Stimulated activated effector memory CD8-positive, alpha-beta T cell treated with anti-CD3 and anti-CD28 coated beads, Interleukin-12 subunit alpha, Interleukin-12 subunit beta, amount 100 ng/mL, for 72 hours (primary cell): ENCODE data around the gene KRT20.
"Not testable (repeated sequence)": the region's sequence is repeated elsewhere in the genome, so short reads cannot be mapped to it uniquely, and the experiment has no call there.

ENCODE experiments used
- ATAC-seq: fragments of 150-1000 bp; cut with Tn5 transposase; 2 replicates; pipeline ENCODE4 v1.10.0; 2021
- DNase-seq, 2 donors: peaks; one replicate each; pipeline ENCODE4 v3.0.0; 2021 to 2022; ENCODE audit warnings: low spot score in 2 of 2
- H3K27ac Mint-ChIP-seq: one replicate; pipeline ENCODE4 v1.8.0; 2022; ENCODE audit warnings: mild to moderate bottlenecking, mixed read lengths
- H3K36me3 Mint-ChIP-seq: one replicate; pipeline ENCODE4 v1.8.0; 2022; ENCODE audit warnings: mild to moderate bottlenecking, mixed read lengths
- H3K4me1 Mint-ChIP-seq: one replicate; pipeline ENCODE4 v1.8.0; 2022; ENCODE audit warnings: mixed read lengths
- H3K4me3 Mint-ChIP-seq: one replicate; pipeline ENCODE4 v1.8.0; 2022; ENCODE audit warnings: mild to moderate bottlenecking, mixed read lengths
- H3K9me3 Mint-ChIP-seq: one replicate; pipeline ENCODE4 v1.8.0; 2022; ENCODE audit warnings: mixed read lengths

The KRT20 gene, protein sequence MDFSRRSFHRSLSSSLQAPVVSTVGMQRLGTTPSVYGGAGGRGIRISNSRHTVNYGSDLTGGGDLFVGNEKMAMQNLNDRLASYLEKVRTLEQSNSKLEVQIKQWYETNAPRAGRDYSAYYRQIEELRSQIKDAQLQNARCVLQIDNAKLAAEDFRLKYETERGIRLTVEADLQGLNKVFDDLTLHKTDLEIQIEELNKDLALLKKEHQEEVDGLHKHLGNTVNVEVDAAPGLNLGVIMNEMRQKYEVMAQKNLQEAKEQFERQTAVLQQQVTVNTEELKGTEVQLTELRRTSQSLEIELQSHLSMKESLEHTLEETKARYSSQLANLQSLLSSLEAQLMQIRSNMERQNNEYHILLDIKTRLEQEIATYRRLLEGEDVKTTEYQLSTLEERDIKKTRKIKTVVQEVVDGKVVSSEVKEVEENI

DNA sequence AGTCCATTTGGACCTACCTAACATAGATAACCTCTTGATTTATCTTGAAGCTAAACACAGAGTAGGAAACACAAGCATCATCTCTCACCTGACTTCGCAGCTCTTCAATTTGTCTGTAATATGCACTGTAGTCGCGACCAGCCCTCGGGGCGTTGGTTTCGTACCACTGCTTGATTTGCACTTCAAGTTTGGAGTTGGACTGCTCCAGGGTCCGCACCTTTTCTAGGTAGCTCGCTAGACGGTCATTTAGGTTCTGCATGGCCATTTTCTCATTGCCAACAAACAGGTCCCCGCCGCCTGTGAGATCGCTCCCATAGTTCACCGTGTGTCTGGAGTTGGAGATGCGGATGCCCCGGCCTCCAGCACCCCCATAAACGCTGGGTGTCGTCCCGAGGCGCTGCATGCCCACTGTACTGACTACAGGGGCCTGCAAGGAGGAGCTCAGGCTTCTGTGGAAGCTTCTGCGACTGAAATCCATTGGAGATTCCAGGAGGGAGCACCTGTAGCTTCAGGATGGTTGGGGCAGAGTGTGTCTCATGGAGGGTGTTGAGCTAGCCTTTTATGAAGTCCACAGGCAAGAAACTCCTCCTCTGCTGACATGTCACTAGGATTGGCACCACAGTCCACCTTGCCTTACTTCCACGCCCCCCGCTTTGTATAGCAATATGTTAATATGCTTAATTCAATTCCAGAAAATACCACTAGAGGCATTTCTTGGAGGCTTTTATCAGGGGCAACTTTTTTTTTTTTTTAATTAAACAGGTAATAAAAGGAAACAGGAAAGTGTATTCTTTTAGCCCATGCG lies at the start of gene KRT20:
KRT20 (minus strand) TSS at position 535 of the 805 bp plus-strand sequence; CDS start at position 478, 57 bp downstream.
- no peak for ATAC-seq
- Mint-ChIP-seq H3K27ac (no peak within 1 kb of the TSS), H3K9me3 (no peaks in the 10 kb centered on the region), H3K36me3 (no peaks in the 10 kb centered on the region), H3K4me3 (no peak within 1 kb of the TSS), H3K4me1 (no peaks in the 10 kb centered on the region)
- no peak for DNase-seq

DNA sequence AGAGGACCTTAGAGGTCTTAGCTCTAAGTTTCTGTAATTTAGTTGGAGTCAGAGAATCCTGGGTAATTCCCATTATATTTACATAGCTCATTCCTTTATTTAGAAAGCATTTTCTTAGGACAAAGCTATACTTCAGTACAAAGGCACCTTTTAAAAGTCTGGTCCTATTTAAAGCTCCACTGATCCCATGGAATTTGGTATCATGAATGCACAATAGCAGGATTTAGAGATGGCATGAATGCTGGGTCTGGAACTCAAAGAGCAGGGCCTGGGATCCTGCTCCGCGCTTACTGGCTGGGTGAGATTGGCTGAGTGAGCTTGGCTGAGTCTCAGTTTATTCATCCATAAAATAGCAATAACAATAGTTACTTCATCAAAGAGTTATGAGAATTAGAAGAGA lies 47.6 kb upstream of the KRT20 start:
- H3K4me3 Mint-ChIP-seq = no peak overlapping the region
- H3K9me3 Mint-ChIP-seq = no peaks in the 10 kb centered on the region
- peaks cover 11% of the 10 kb centered on the region for H3K4me1 Mint-ChIP-seq
- H3K36me3 Mint-ChIP-seq = no peaks in the 10 kb centered on the region
- no peak for ATAC-seq
- H3K27ac Mint-ChIP-seq = no peak overlapping the region
- DNase-seq = no peak

DNA sequence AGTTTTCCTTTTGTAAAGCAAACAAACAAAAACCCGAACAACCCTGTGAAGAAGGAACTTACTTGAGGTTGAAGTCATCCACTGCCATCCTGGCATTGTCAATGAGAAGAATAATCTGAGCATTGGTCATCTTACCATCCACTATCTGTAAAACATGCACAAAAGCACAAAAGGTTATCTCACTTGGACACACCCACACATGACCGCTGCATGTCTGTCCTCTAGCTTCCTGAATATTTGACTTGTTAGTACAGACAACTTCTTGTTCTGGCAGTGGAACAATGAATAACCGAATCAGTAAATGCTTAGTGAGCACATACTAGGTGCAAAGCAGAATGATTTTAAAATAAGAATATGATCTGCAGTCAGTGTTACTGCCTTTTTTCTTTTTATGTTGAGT lies 46.3 kb upstream of the KRT20 start:
- no peak for DNase-seq
- no peaks in the 10 kb centered on the region for H3K36me3 Mint-ChIP-seq
- no peak overlapping the region for H3K4me3 Mint-ChIP-seq
- no peaks in the 10 kb centered on the region for H3K9me3 Mint-ChIP-seq
- H3K4me1 Mint-ChIP-seq = no peaks in the 10 kb centered on the region
- H3K27ac Mint-ChIP-seq = no peak overlapping the region
- ATAC-seq = no peak

DNA sequence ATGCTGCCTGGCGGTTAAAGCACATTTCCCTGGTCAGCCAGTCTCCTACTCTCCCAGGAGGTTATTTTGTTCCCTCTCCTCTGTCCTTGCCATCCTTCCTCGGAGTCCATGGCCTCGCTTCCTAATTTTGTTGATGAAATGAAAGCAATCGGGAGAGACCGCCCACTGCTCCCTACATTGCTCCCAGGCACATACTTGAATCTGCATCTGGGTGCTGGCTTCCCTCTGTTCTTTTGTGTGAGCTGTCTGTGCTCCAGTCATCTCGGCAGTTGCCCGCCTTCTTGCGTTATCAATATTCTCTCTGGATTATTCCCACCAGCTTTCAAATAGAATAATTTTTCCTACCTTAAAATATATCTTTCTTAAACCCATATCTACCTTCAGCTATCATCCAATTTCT lies 41.3 kb upstream of the KRT20 start:
- Mint-ChIP-seq H3K27ac (no peak overlapping the region), H3K36me3 (no peaks in the 10 kb centered on the region), H3K4me3 (no peak overlapping the region), H3K4me1 (no peaks in the 10 kb centered on the region), H3K9me3 (no peaks in the 10 kb centered on the region)
- no peak for ATAC-seq
- DNase-seq = no peak

DNA sequence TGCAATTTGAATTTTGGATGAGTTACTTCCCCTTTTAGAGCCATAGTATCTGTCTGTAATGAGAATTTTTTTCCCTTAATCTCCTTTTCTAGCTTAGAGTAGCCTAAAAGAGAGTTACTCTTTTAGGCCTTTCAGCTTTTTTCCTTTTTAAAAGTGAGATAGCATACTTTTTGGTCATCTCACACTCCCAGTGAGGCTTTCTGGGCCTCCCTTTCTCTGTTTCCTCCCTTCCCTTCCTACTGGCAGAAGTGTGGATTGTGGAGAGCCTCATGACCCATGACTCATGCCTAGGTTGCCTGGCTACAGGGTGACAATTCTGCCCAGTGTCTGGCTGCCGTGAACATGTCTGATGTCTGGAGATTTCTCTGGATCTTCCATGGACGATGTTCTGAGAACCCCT lies 37.2 kb upstream of the KRT20 start:
- Mint-ChIP-seq H3K4me3 (no peak overlapping the region), H3K27ac (no peak overlapping the region), H3K36me3 (no peaks in the 10 kb centered on the region), H3K9me3 (no peaks in the 10 kb centered on the region), H3K4me1 (no peaks in the 10 kb centered on the region)
- no peak for DNase-seq
- no peak for ATAC-seq

DNA sequence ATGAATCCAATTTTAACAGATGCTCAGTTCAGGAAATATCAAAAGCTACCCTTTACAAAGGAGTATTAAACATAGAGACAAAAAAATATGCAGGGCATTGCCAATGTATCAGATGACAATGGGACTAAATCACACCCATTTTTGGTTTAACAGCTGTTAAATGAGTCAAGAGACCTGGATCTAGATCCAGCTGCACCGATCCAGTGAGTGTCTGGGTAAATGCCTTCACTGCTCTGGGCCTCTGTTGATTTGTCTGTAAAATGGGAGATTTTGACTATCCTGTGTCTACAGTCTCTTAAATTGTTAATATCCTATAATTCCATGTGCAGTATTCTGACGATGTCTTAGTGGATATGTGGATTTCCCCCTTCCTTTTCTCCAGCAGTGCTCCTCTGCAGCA lies 36.0 kb upstream of the KRT20 start:
- Mint-ChIP-seq H3K4me1 (no peaks in the 10 kb centered on the region), H3K9me3 (no peaks in the 10 kb centered on the region), H3K27ac (no peak overlapping the region), H3K4me3 (no peak overlapping the region), H3K36me3 (no peaks in the 10 kb centered on the region)
- ATAC-seq (no peak), DNase-seq (no peak)

DNA sequence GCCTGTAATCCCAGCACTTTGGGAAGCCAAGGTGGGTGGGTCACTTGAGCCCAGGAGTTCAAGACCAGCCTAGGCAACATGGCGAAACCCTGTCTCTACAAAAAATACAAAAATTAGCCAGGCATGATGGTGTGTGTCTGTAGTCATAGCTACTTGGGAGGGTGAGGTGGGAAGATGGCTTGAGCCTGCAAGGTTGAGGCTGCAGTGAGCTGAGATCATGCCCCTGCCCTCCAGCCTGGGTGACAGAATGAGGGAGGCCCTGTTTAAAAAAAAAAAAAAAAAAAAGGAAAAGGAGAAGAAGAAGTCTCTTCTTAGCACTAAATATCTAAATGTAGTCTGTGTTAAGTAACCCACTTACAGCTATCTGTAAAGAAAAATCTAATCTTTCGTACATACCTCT lies 32.1 kb upstream of the KRT20 start:
- H3K27ac Mint-ChIP-seq, ATAC-seq, H3K4me3 Mint-ChIP-seq, H3K9me3 Mint-ChIP-seq, DNase-seq, H3K36me3 Mint-ChIP-seq, H3K4me1 Mint-ChIP-seq: not testable (repeated sequence)

DNA sequence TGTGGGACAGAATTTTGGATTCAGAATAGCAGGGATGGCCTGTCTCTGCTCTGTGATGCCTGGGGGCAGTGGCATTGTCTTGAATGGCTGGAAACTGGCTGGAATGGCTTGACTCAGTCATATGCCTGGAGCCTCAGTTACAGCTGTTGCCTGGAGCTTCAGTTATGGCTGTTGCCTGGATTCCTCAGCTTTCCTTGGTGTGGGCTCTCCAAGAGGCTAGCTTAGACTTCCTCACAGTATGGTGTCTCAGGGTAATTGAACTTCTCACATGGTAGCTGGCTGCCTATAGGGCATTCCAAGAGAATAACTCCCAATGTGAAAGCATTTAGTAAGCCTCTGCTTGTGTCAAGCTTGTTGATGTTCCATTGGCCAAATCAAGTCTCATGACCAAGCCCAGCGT lies 31.3 kb upstream of the KRT20 start:
- no peak for DNase-seq
- Mint-ChIP-seq H3K36me3 (no peaks in the 10 kb centered on the region), H3K27ac (no peak overlapping the region), H3K4me1 (no peaks in the 10 kb centered on the region), H3K9me3 (no peaks in the 10 kb centered on the region), H3K4me3 (no peak overlapping the region)
- ATAC-seq = no peak

DNA sequence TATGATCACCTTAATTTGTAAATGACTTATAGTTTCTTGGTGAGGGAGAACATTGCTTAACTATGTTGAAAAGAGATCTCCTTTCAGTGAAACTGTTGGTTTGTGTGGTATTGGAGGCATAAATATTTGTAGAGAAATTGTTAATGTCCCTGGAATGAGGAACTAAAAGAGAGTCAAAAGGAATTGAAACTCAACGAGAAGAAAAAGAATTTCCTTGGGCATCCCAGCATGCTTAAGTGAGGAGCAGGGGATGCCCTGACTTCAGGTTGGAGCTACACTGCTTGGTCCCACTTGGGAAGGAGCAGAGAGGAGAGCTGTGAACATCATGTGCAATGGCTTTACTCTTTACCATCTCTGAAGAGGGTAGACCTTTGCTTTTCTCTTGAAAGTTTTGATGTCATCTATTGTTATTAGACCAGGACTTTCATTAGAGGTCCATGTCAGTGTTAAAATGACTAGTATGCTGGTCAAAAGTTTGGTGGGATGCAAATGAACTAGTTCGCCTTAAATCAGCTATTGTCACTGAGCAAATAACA lies 30.7 kb upstream of the KRT20 start:
- no peaks in the 10 kb centered on the region for H3K9me3 Mint-ChIP-seq
- DNase-seq = no peak
- H3K27ac Mint-ChIP-seq = no peak overlapping the region
- H3K4me1 Mint-ChIP-seq = no peaks in the 10 kb centered on the region
- no peaks in the 10 kb centered on the region for H3K36me3 Mint-ChIP-seq
- ATAC-seq = no peak
- no peak overlapping the region for H3K4me3 Mint-ChIP-seq

DNA sequence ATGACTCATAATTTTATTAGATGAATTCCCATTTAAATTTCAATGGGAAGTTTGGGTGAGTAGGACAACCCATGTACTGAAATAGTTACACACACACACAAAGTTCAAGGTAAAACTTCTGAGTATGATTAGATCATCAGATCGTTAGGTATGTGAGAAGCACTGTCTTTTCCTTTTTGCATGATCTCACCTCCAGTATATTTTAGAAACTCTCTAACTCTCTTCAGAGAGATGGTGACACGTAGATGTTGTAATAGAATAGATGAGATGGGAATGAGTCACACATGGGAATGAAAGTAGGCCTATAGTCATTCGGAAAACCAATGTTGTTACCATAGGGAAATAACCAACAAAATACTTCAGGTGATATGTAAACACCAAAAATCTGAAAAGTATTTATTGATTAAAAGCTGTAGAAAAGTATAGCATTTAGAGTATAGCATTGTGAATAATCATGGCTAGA lies 30.2 kb upstream of the KRT20 start:
- no peaks in the 10 kb centered on the region for H3K9me3 Mint-ChIP-seq
- H3K4me3 Mint-ChIP-seq = no peak overlapping the region
- no peaks in the 10 kb centered on the region for H3K4me1 Mint-ChIP-seq
- H3K27ac Mint-ChIP-seq = no peak overlapping the region
- DNase-seq (no peak), ATAC-seq (peak; percentile 94)
- no peaks in the 10 kb centered on the region for H3K36me3 Mint-ChIP-seq

DNA sequence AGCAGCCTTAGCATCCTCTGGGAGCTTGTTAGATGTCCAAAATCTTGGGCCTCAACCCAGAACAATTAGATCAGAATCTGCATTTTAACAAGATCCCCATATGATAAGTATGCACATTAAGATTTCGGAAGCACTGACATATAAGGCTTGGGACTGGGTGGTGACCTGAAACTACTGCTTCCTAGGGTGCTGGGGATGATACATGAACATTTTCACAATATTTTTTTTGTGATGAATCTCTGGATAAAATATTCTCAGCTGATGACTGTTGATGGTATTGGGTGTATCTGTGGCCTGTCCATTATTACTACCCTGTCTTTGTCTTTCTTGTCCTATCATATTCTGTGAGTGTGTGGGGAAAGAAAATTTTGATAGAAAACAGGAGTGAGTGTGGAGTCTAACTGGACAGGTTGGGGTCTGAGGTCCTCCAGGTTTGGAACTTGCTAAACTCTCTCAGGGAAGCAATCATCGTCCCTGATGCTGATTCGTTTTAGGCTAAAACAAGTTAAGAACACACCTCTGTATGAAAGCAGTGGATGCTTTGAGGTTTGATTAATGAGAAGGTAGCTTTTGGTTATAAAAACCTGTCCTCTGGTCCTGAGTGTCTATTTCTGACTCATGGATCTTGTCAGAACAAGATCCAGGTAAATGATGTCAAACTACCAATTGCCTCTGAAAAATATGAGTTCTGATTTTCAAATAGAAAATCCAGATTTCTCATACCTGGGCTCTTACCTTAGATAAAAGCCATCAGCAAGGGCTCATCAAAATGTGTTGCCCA lies 29.2 kb upstream of the KRT20 start:
- ATAC-seq = no peak
- no peaks in the 10 kb centered on the region for H3K9me3 Mint-ChIP-seq
- no peaks in the 10 kb centered on the region for H3K36me3 Mint-ChIP-seq
- H3K4me1 Mint-ChIP-seq = no peaks in the 10 kb centered on the region
- H3K4me3 Mint-ChIP-seq = no peak overlapping the region
- DNase-seq = no peak
- no peak overlapping the region for H3K27ac Mint-ChIP-seq

DNA sequence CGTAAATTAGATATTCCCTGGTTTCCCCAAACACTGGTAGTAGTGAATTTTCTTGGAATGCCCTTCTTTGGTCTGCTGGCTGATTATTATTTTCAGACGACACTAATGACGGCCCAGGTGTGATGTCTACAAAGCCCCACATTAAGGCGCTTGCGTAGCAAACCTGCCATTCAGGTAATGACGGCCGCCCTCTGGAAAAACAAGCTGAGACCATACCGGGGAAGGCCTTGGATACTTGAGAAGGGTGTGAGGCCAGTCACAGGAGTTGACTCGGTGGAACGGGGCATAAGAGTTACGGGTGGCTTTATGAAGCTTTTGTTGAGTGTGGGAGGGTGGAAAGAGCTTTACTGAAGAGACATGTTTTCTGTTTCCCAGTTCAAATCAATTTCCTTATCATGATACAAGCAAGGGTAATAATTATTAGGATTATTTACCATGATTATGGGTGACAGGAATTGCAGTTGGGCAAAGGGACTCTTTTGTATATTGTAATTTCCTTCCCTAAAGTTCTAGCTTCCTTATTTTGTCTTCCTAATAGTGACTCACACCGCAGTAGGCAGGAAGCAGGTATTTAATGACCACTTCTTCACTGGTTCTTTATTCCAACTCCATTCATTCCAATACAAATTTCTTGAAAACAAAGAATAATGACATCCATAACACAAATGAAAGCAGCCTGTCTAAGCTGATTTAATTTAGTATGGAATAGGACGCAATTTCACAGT lies 27.6 kb upstream of the KRT20 start:
- no peaks in the 10 kb centered on the region for H3K36me3 Mint-ChIP-seq
- DNase-seq (no peak), ATAC-seq (no peak)

DNA sequence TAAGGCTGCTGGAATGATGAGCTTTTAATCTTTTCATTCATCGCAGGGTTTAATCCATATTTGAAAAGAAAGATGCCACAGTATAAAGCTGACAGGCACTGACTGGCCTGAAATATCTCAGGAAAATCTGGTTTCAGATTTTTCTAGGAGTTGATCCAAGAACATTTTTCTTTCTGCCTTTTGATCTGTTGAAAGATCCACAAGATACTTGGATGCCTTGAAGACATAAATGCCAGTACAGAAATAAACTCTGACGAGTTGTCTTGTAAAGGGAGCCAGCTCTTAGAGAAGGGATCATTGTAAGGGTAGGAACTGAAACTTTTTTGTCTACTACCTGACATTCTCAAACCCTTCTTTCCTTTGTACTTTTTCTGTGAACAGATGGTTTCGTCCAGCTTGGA lies 25.4 kb upstream of the KRT20 start:
- Mint-ChIP-seq H3K27ac (no peak overlapping the region), H3K4me1 (no peaks in the 10 kb centered on the region), H3K4me3 (no peak overlapping the region), H3K9me3 (no peaks in the 10 kb centered on the region), H3K36me3 (no peaks in the 10 kb centered on the region)
- no peak for DNase-seq
- ATAC-seq = no peak

More for the DNA sequence above, 27.6 kb upstream of the KRT20 start:
- no peak overlapping the region for H3K4me3 Mint-ChIP-seq
- no peaks in the 10 kb centered on the region for H3K9me3 Mint-ChIP-seq
- H3K4me1 Mint-ChIP-seq = no peaks in the 10 kb centered on the region
- no peak overlapping the region for H3K27ac Mint-ChIP-seq

DNA sequence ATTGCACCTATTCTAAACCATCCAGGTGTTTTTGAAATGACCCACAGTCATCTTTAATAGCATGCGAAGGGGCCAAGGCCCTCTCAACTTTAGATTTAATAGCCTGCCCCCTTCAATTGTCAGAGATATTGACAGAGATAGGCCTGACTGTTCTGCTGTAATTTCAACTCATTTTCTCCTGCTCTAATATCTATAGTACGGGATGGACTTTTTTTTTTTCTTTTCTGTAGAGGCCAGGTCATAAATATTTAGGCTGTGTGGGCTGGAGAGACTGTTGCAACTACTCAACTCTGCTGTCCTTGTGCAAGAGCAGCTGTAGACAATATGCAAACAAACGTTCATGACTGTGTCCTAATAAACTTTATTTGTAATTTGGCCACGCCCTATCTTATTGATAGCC lies 24.7 kb upstream of the KRT20 start:
- H3K4me3 Mint-ChIP-seq = no peak overlapping the region
- H3K27ac Mint-ChIP-seq = no peak overlapping the region
- H3K36me3 Mint-ChIP-seq = no peaks in the 10 kb centered on the region
- H3K4me1 Mint-ChIP-seq = no peaks in the 10 kb centered on the region
- no peaks in the 10 kb centered on the region for H3K9me3 Mint-ChIP-seq
- ATAC-seq (no peak), DNase-seq (no peak)

DNA sequence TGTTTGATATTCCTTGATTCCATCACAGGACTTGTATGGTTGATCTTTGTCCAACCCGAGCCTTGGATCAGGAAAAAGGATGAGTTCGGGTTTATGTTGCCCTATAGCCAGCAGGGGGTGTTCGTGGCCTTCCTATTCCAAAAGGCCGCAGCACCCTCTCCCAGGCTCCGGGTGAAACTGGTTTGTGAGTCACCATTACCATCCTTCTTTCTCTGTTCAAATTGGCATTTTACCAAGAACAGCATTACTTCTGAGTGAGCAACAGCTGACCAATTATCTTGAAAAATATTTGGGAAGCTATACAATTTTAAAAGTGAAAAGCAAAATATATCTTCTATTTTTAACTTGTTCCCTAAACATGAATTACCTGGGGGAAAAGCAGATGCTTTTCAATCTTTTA lies 24.3 kb upstream of the KRT20 start:
- Mint-ChIP-seq H3K27ac (no peak overlapping the region), H3K9me3 (no peaks in the 10 kb centered on the region), H3K4me1 (no peaks in the 10 kb centered on the region), H3K4me3 (no peak overlapping the region), H3K36me3 (no peaks in the 10 kb centered on the region)
- peak; percentile 89 for ATAC-seq
- peak; percentile 6 to 62 for DNase-seq
